Measurements from ENCODE around the gene WDR86. TPM values are rescaled to one million over a fixed set of nuclear protein-coding genes. Genes with fewer than 3 reads are reported as not detected.

Gene WDR86
- polyA plus RNA-seq, 1 donor, result 6.6 TPM

DNA sequence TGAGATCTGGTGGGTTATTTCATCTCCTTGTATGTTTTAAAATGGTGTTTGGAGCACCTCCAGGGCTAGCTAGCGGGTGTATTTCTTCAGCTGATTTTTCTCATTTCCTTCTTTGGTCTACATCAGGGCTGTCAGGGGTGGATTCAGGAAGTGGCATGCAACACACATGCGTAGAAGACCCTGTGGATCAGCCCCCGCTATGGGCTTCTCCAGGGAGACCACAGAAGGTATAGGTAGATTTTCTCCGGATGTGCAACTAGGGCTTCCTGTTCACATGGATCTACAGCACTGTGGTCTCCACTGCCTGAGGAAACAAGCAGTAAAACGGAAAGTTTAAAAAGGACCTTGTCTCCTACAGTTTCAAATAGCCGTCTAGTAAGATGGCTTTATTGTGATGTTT, 57.9 kb downstream of the WDR86 start:
- no peak for DNase-seq (ENCODE audit: low read depth)

DNA sequence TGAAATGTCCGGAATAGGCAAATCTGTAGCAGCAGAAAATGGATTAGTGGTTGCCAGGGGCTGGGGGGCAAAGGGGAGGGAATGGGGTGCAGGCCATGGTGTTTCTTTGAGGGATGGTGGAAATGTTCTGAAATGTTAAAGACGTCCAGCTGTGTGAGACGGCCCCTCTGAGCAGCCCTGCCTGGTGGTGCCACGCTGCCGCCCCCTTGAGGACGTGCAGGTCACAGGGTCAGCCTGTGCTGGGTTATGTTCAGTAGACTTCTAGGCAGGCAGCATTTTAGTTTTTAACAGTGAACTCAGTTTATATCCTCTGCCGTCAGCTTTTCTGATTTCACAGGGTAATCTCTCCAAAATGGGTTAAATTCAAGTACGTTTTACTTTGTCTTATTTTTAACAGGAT, 58.8 kb downstream of the WDR86 start:
- DNase-seq (ENCODE audit: low read depth), result no peak

DNA sequence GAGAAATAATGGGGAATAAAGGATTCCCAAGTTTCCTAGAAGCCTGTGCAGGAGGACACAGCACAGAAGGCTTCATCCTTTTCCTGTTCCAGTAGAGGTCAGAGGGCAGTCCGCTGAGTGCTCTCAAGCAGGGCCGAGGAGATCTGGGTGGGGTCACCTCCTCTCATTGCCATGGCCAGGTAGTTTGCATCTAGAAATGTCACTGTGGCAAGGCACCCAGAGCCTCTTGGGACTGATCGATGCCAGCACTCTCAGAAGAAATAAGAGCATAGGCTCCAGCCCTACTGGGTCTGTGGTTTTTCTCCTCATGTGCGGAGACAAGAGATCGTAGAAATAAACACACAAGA, 60.4 kb downstream of the WDR86 start:
- DNase-seq (ENCODE audit: low read depth), result no peak

DNA sequence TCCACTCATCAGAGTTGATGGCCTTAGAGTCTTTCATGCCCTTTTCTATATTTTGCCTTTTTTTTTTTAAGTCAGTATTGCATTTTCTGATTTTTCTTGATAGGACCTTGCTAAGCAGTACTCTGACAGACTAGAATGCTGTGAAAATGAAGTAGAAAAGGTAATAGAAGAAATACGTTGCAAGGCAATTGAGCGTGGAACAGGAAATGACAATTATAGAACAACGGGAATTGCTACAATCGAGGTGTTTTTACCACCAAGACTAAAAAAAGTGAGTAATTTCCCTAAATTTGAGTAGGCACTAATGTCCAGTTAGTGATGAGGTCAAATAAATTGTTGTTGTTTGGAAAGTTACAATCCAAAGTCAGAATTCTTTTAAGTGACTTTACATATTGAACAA, 60.9 kb downstream of the WDR86 start:
- DNase-seq (ENCODE audit: low read depth), result no peak

DNA sequence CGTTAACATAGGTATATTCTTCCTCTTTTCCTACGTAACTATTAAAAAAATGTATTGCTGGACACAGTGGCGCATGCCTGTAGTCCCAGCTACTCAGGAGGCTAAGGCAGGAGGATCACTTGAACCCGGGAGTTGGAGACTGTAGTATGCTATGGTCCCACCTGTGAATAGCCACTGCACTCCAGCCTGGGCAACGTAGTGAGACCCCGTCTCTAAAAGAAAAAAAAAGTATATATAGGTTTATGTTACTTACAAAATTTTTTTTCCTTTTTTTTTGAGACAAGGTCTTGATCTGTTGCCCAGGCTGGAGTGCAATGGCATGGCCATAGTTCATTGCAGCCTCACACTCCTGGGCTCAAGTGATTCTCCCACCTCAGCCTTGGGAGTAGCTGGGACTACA, 62.6 kb downstream of the WDR86 start:
- no peak for DNase-seq (ENCODE audit: low read depth)

DNA sequence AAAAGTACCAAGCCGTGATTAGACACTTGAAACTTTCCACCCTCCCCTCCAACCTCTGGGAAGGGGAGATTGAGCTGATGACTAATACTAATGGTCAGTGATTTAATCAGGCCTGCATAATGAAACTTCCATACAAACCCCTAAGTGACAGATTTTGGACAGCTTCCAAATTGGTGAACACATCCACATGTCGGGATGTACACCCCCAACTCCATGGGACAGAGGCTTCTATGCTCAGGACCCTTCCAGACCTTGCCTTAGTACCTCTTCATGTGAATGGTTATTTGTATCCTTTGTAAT, 63.4 kb downstream of the WDR86 start:
- DNase-seq (ENCODE audit: low read depth), result no peak

DNA sequence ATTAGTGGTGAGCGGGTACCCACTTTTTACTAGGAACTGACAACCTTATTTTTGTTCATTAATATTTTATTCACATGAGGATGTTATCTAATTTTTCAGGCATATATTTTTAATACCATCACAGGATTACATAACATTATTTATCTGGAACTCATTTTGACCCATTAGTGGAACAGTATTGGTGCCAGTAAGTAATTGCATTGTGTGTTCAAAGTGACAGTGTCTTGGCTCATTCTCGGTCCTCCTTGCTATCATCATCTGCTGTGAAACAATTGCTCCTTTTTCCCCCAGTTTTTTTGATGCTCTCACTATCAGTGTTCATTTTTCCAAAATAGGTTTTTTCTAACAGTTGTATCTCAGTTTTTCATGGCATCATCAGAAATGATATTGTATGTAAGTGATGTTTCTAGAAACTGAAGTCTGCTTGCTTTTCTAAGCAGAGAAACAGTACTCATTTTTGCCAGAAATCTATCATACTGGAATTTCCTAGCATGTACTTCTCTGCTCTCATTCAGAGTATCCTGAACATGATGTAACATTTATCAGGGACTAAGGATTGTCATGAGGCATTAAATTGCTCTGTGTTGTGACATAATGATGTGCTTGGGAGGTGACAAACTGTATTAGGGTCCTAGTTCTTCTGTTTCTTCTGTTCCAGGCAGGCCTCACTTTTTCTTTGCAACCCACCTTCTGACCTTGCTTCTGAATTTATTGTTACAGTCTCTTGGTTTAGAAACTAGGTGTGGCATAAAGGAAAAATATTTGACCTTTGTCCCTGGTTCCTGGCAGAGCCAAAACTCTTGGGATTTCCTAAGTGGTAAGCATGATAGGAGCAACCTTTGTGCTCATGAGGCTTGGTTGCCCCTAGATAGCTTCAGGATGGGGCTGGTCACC, 64.0 kb downstream of the WDR86 start:
- no peak for DNase-seq (ENCODE audit: low read depth)

DNA sequence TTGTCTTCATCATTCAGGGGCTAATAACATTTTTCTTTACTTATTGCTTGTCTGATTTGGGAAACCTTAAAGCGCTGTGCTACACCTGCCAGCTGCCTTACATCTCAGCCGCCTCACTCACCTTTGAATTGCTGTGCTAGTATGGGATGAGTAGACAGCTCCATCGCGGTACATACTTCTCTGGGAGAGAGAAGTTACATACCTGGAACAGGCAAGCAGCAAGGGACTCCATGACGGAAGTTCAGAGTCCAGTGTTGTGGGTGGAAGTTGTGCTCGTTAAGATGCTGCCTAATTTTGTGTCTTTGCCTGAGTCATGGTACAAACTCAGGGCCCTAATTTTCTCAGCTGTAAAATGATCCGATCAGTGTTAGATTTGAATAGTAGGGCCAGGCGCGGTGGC, 66.3 kb downstream of the WDR86 start:
- no peak for DNase-seq (ENCODE audit: low read depth)

DNA sequence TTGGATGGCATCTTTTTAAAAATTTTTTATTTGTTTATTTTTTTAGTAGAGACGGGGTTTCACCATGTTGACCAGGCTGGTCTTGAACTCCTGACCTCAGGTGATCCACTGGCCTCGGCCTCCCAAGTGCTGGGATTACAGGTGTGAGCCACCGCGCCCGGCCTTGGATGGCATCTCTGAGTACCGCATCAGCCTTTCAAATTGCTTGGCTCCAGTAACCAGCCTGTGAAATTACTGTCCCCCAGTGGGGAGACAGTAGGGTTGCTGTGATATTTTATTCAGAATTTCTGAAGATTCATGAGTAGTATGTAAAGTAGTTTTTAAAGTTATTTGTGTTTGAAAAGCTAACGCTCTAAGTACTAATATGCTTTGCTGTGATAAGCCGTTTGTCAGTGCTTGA, 67.0 kb downstream of the WDR86 start:
- DNase-seq (ENCODE audit: low read depth), result no peak

DNA sequence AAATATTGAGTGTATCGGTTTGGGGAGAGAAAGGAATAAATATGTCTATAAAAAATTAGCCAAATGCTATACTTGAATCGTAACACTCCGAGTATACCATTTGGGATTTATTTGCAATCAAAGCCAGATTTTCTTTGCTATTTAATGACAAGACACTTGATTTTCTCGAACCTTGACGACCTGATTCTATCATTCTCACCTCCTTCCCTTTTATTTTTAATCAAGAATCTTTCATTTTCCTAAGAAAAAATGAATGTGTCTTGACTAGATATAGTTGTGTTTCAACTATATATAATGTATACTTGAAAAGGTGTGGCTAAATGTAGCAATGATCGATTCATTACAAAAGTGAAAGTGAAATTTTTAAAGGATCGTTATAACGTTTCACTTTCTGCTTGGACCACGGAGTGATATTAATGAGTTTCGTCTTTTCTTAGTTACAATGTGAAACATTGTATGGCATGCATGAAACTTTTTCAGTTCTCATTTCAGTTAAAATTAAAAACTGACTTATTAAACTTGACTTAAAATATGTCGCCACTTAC, 67.7 kb downstream of the WDR86 start:
- DNase-seq (ENCODE audit: low read depth), result no peak

DNA sequence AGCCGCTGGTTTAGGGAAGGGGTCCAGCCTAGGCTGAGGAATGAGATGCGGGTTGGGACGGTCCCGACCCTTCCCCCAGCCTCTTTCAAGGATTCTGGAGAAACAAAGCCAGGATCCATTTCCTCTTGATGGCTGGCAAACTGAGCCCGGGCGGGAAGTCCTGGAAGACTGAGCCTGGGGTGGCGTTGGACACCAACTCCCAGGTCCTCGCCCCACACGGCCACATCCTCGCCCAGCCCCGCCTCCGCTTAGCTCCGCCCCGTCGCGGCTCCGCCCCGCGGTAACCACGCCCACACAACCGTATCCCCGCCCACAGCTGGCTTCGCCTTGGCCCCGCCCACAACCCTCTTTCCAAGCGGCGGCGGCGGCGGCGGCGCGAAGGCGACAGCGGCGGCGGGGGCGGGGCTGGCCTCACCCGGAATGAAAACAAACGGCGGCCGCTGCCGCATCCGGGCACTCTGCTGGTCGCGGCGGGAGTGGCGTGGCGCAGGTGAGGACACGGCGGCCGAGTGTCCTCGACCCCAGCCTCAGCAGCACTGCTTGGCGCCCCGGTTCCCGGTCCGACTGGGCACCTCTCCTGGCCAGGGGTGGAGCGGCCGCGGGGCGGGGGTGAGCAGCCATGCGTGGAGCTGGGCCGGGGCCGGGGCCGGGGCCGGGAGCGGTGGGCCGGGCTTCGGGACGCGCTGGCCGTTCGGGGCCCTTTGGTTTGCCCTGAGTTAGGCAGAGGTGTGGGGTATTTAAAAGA, 68.3 kb downstream of the WDR86 start, which contains the start of gene NUB1:
NUB1 (plus strand) TSS at position 456 of the 745 bp plus-strand sequence. CDS start 3,538 bp downstream, outside the sequence.
- no peak for DNase-seq (ENCODE audit: low read depth)

DNA sequence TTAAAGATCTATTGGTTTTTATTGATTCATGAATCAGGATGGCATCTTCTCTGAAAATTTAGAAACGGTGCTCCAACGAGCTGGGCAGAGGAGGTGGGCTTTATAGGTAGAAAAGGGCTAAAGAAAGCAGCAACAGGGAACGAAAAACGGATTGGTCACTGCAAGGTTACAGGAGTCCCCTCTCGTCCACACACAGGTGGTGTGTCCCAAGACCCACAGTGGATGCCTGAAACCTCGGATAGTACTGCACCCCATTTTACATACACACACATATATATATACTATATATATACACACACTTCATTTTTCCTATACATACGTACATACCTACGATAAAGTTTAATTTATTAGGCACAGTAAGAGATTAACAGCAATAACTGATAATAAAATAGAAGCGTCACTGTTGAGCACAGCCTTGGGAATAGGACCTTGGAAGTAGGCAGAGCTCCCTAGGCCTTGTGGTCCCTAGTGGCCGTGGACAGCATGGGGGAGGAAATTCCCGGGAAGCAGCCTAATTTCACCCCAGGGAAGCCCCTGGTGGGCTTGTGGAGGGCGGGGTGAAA, 69.0 kb downstream of the WDR86 start:
- DNase-seq (ENCODE audit: low read depth), result no peak

DNA sequence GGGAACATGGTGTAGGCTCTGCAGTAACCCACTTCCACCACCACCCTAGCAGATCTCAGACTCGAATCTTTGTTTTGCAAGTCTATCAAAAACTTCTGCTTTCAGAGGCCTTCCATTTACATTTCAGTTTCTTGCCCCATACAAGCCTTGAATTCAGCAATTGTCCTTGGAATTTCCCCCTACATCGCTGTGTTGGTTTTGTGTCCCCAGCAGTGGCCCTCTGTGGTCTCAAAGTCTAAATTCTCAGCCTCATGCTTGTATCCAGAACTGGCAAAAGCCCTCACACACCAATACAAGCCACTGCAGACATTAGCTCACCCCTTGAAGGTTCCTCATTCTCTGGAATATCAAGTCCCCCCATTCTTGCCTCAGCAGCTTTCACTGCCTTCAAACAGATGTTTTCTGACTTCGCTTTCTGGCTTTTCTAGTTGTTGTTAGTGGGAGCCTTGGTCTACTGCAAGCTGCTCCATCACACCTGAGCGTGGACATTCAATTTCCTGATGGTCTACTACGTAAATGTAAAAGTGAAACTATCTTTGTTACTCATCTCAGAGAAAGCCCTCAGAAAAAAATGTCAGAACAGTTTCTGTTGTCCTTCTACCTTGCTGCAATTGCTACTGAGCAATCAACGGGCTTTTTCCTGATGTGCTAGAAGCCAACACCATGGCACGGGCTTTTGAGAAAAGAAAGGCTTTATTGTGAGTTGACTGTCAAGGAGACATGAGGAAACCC, 70.0 kb downstream of the WDR86 start:
- DNase-seq (ENCODE audit: low read depth), result no peak

DNA sequence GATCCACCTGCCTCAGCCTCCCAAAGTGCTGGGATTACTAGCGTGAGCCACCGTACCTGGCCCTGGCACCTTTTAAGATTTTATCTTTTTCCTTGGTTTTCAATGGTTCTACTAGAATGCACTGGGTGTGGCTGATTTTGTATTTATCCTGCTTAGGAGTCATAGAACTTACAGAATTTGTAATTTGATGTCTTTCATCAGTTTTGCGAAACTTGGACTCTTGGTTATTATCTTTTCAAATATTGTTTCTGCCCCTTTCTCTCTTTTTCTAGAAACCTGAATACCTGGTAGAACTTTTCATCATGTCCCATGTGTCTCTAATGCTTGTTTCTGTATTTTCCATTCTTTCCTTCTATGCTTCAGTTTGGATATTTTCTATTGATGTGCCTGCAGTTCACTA, 71.0 kb downstream of the WDR86 start:
- no peak for DNase-seq (ENCODE audit: low read depth)

DNA sequence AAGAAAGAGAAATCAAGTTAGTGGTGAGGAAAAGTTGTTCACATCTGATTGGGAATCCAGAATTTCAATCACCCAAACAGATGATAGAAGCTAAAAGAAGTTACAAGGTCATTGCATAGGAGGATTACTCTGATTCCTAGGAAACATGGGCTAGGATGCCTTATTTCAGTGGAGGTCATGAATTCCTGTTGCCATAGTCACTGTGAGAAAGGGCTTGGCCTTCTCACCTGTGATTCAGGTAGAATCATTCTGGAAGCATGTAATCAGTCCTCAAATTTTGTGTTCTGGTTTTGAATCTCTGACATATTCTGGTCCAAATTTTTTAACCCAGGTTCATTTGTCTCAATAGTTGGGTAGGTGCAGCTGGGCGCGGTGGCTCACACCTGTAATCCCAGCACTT, 72.5 kb downstream of the WDR86 start:
- no peak for DNase-seq (ENCODE audit: low read depth)

DNA sequence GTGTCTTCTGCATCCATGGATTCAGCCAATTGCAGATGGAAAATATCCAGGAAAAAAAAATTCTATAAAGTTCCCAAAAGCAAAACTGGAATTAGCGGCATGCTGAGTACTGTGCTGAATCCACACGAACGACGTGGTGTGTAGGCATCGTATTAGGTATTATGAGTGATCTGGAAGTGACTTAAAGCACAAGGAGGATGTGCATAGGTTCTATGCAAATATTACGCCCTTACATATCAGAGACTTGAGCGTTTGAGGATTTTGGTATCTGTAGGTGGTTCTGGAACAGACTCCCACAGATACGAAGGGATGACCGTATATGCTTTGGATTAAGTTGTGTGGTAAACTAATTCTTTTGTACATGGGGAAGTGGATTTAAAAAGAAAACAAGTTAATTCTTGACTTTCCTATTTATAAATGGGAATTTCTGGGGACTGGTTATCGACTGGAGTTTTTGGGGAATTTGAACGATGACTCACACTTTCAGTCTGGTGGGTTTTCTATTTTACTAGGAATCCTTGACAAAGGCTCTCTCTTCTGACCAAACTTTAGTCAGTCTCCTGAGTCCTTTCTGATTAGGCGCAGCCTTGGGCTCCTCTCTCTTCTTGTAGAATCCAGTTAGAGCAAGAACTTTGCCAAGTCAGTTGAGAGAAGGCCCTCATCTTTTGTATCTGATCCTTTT, 73.7 kb downstream of the WDR86 start:
- DNase-seq (ENCODE audit: low read depth), result no peak

DNA sequence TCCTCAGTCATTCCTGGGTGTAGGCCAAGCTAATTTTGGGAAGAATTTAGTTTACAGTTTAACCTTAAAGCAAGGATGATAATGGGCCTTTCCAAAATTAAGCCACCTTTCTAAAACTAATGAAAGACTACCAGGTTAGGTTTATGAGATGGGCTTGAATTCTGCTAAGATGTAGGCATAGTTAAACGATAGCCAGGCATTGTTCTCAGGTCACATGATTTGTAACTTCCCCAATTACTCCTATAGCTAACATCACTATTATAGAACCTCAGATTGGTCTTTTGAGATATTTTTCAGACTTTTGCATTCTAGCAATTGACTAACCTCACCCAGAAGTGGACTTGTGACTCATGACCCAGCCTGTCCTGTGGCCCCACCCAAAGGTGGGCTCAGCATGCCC, 75.2 kb downstream of the WDR86 start:
- no peak for DNase-seq (ENCODE audit: low read depth)

Measured in forelimb muscle (tissue), 1 donor.